ENCODE measurements around the gene PKLR.

GRCh38 chr1:155278689-155279160, 22.5 kb downstream of the PKLR start:
- TF ChIP-seq CTCF (IDR thresholded peaks at IDR 0.05), result no peak
- TF ChIP-seq POLR2A (IDR thresholded peaks at IDR 0.05), result no peak

All from lower leg skin (tissue), 3 donors.